MM.1S (cell line): ENCODE data around the gene GKN1.

Source experiments
- EZH2 ChIP-seq: fragments of 300-600 bp; sonication (generic); optimal IDR thresholded peaks from 2 replicates; pipeline ENCODE3; 2017; ENCODE audit warnings: low read depth, mild to moderate bottlenecking, antibody characterized with exemption, low read length, mixed read lengths
- EZH2phosphoT487 ChIP-seq: fragments of 300-600 bp; sonication (generic); IDR thresholded peaks from 2 replicates; pipeline ENCODE4 v1.6.1; 2018; ENCODE audit warnings: antibody characterized with exemption, low read length
- TF ChIP-seq, protein P1 (sequence below): fragments of 300-600 bp; sonication (generic); IDR thresholded peaks from 2 replicates; pipeline ENCODE4 v1.5.1; 2016; ENCODE audit warnings: antibody characterized with exemption, low read length, mixed read lengths

DNA sequence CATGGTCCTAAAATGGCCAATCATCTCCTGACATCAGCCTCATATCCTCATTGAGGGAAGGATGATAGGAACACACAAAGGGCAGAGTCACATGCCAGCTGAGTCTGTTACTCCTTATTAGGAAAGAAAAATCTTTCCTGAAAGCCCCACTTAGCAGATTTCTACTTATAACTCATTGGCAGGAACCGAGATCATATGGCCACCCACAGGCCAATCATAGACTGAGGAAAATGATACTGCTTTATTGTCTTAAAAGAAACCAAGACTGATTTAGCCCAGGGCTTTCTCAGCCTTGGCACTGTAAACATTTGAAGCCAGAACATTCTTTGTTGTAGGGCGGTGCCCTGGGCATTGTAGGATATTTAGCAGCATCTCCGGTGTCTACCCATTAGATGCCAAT lies 40.4 kb upstream of the GKN1 start:
- TF ChIP-seq, protein P1, sequence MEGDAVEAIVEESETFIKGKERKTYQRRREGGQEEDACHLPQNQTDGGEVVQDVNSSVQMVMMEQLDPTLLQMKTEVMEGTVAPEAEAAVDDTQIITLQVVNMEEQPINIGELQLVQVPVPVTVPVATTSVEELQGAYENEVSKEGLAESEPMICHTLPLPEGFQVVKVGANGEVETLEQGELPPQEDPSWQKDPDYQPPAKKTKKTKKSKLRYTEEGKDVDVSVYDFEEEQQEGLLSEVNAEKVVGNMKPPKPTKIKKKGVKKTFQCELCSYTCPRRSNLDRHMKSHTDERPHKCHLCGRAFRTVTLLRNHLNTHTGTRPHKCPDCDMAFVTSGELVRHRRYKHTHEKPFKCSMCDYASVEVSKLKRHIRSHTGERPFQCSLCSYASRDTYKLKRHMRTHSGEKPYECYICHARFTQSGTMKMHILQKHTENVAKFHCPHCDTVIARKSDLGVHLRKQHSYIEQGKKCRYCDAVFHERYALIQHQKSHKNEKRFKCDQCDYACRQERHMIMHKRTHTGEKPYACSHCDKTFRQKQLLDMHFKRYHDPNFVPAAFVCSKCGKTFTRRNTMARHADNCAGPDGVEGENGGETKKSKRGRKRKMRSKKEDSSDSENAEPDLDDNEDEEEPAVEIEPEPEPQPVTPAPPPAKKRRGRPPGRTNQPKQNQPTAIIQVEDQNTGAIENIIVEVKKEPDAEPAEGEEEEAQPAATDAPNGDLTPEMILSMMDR, result no peak
- no peak for TF ChIP-seq EZH2
- TF ChIP-seq EZH2phosphoT487, result no peak
